Activated T-cell treated with anti-CD3 and anti-CD28 coated beads, Interleukin-2, amount 50 U/mL, for 48 hours (primary cell): ENCODE measurements around the gene KRT85.

ENCODE experiments used
- DNase-seq, 2 experiments: peaks; one replicate each; pipeline ENCODE4 v3.0.0-alpha.2; 2020

The KRT85 gene

GRCh38 chr12:52392465-52393007 is 25.3 kb upstream of the KRT85 start:
- no peak for DNase-seq

- no peak for DNase-seq
Observed at GRCh38 chr12:52391618-52392002, 24.3 kb upstream of the KRT85 start.

GRCh38 chr12:52390739-52391617 is 23.7 kb upstream of the KRT85 start:
- peak; percentile 23 to 24 for DNase-seq

GRCh38 chr12:52389313-52390207 is 22.3 kb upstream of the KRT85 start:
- DNase-seq = no peak

- no peak for DNase-seq
Observed at GRCh38 chr12:52387859-52388258, 20.6 kb upstream of the KRT85 start.

GRCh38 chr12:52385226-52385702 is 18.0 kb upstream of the KRT85 start, which contains the start of gene KRT84:
TSS of gene KRT84 (minus strand) at chr12:52385652. CDS start at chr12:52385585, 67 bp downstream.
- DNase-seq = no peak

GRCh38 chr12:52383331-52383730 is 16.1 kb upstream of the KRT85 start:
- no peak for DNase-seq

GRCh38 chr12:52382854-52383253 is 15.6 kb upstream of the KRT85 start:
- DNase-seq = no peak

- no peak for DNase-seq
Observed at GRCh38 chr12:52381206-52381605, 13.9 kb upstream of the KRT85 start.

GRCh38 chr12:52380271-52380694 is 13.0 kb upstream of the KRT85 start:
- DNase-seq = peak in 1 of 2 experiments; percentile 36

- DNase-seq = no peak
Observed at GRCh38 chr12:52379536-52379935, 12.3 kb upstream of the KRT85 start.

- DNase-seq = no peak
Observed at GRCh38 chr12:52378091-52378490, 10.8 kb upstream of the KRT85 start.

- no peak for DNase-seq
Observed at GRCh38 chr12:52377266-52377665, 10.0 kb upstream of the KRT85 start.

- DNase-seq = peak; percentile 61 to 70
Observed at GRCh38 chr12:52372216-52373154, 5.2 kb upstream of the KRT85 start.

GRCh38 chr12:52371716-52372115 is 4.4 kb upstream of the KRT85 start:
- no peak for DNase-seq

GRCh38 chr12:52370926-52371608 is 3.8 kb upstream of the KRT85 start:
- no peak for DNase-seq

- DNase-seq = no peak
Observed at GRCh38 chr12:52369809-52370208, 2.5 kb upstream of the KRT85 start.

- DNase-seq = no peak
Observed at GRCh38 chr12:52369211-52369610, 1.9 kb upstream of the KRT85 start.

- DNase-seq = no peak
Observed at GRCh38 chr12:52368508-52368907, 1.2 kb upstream of the KRT85 start.

GRCh38 chr12:52367876-52368275 is 595 bp upstream of the KRT85 start:
- DNase-seq = no peak

GRCh38 chr12:52364901-52365489 is 2.3 kb downstream of the KRT85 start:
- DNase-seq = no peak
